ENCODE results near the gene S100A9.
"Not testable (repeated sequence)": the region's sequence is repeated elsewhere in the genome, so short reads cannot be mapped to it uniquely, and the experiment has no call there.

Gene S100A9

DNA sequence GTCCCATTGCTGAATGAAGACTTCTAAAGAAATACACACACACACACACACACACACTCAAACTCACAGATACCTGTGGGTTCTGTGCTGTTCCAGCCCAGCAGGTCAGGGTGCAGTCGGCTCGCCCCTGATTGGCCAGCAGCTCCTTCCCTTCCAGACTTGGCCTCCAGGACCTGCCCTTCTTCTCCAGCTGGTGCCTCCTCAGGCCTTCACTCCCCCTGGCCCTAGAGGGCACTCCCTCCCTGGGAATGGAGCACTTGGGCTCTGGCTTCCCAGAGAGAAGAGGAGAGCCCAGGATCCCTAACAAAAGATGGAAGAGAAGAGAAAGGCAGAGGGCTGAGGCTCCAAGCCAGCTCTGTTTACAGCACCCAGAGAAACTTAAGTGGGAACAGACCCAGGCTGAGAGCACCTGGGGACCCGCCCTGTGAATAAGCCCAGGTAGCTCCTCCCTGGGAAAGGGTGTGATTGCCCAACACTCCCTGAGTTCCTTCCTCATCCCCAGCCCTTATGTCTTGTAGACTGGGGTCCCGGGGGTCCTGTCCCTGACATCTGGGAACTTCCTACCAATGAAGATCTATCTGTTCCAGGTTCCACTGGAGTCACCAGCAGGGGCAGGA is 45.0 kb upstream of the S100A9 start, which contains the start of gene PGLYRP3:
TSS of gene PGLYRP3 (minus strand) at position 383 of the 617 bp plus-strand sequence. CDS start 2,287 bp downstream, outside the sequence.
- no peak within 1 kb of the TSS for H2AFZ ChIP-seq (ENCODE audit: low read depth, low read length)
- no peak within 1 kb of the TSS for H2BK5ac ChIP-seq (ENCODE audit: low read depth, low read length, poor library complexity, severe bottlenecking)
- no peaks in the 10 kb centered on the region for H3K79me1 ChIP-seq (replicated peaks; ENCODE audit: low read length, poor library complexity, severe bottlenecking)
- no peaks in the 10 kb centered on the region for H3K36me3 ChIP-seq (ENCODE audit: control insufficient read depth in 1 of 2, insufficient read depth in 2 of 2, low read depth in 1 of 2, low read length in 2 of 2)
- H2AK5ac ChIP-seq (ENCODE audit: low read length, severe bottlenecking), result no peak within 1 kb of the TSS
- H3K9ac ChIP-seq (ENCODE audit: low read length), result no peak within 1 kb of the TSS
- no peak within 1 kb of the TSS for H2BK120ac ChIP-seq (ENCODE audit: low read depth, low read length)
- no peaks in the 10 kb centered on the region for H3K4me1 ChIP-seq (ENCODE audit: control insufficient read depth, insufficient read depth, low read depth, low read length)
- H3K4me2 ChIP-seq (ENCODE audit: low read length, poor library complexity, severe bottlenecking), result no peak within 1 kb of the TSS
- H3K27me3 ChIP-seq (ENCODE audit: control insufficient read depth in 1 of 2, insufficient read depth in 1 of 2, low read length in 2 of 2), result peaks cover 0 to 8% of the 10 kb centered on the region in 2 experiments
- 49% methylated on average over 4 of the region's 4 CpGs for WGBS
- no peak within 1 kb of the TSS for H3K23ac ChIP-seq (ENCODE audit: low read length in 2 of 2)
- no peak within 1 kb of the TSS for H4K91ac ChIP-seq (ENCODE audit: low read length)
- no peak within 1 kb of the TSS for H4K8ac ChIP-seq (ENCODE audit: low read length)
- H3K4ac ChIP-seq (ENCODE audit: low read depth in 1 of 2, low read length in 2 of 2), result no peak within 1 kb of the TSS
- H3K9me3 ChIP-seq (ENCODE audit: control insufficient read depth, low read length), result no peaks in the 10 kb centered on the region
- H3K14ac ChIP-seq (ENCODE audit: low read length in 2 of 2), result no peak within 1 kb of the TSS
- H2BK12ac ChIP-seq (ENCODE audit: low read length in 2 of 2), result no peak within 1 kb of the TSS
- H3K18ac ChIP-seq (ENCODE audit: low read depth in 1 of 2, low read length in 2 of 2), result no peak within 1 kb of the TSS
- H2BK15ac ChIP-seq (ENCODE audit: low read depth, poor library complexity, severe bottlenecking), result no peak within 1 kb of the TSS
- H3K27ac ChIP-seq (ENCODE audit: low read length, poor library complexity, severe bottlenecking), result no peak within 1 kb of the TSS
- no peak for DNase-seq
- H3K4me3 ChIP-seq (ENCODE audit: insufficient read depth in 1 of 2, low read depth in 1 of 2, low read length in 2 of 2), result no peak within 1 kb of the TSS

DNA sequence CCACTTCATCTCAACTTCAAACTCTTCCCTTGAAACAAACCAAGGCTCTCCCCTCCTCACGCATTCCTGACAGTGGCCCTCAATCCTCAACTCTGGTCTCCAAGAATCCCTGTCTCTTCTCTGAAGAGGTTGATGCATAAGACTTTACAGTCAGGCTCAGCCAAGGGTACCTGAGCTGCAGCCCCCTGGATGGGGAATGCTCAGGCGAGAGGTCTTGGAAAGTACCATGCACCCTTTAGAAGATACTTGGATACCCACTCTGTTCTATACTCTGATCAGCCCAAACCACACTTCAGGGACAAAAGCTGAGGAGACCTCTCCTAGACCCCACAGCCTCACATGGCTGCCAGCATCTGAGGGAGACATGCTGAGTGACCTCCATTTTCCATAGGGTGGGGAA is 44.4 kb upstream of the S100A9 start:
- Histone ChIP-seq H2BK15ac (ENCODE audit: low read depth, poor library complexity, severe bottlenecking) (no peak overlapping the region), H3K23ac (ENCODE audit: low read length in 2 of 2) (no peak overlapping the region), H3K14ac (ENCODE audit: low read length in 2 of 2) (no peak overlapping the region), H3K36me3 (ENCODE audit: control insufficient read depth in 1 of 2, insufficient read depth in 2 of 2, low read depth in 1 of 2, low read length in 2 of 2) (no peaks in the 10 kb centered on the region), H3K4me2 (ENCODE audit: low read length, poor library complexity, severe bottlenecking) (no peak overlapping the region), H4K91ac (ENCODE audit: low read length) (no peak overlapping the region), H3K27ac (ENCODE audit: low read length, poor library complexity, severe bottlenecking) (no peak overlapping the region), H3K9me3 (ENCODE audit: control insufficient read depth, low read length) (no peaks in the 10 kb centered on the region), H2AK5ac (ENCODE audit: low read length, severe bottlenecking) (no peak overlapping the region), H2BK5ac (ENCODE audit: low read depth, low read length, poor library complexity, severe bottlenecking) (no peak overlapping the region), H3K27me3 (ENCODE audit: control insufficient read depth in 1 of 2, insufficient read depth in 1 of 2, low read length in 2 of 2) (peaks cover 0 to 8% of the 10 kb centered on the region in 2 experiments), H3K4ac (ENCODE audit: low read depth in 1 of 2, low read length in 2 of 2) (no peak overlapping the region), H2BK120ac (ENCODE audit: low read depth, low read length) (no peak overlapping the region), H2AFZ (ENCODE audit: low read depth, low read length) (no peak overlapping the region), H4K8ac (ENCODE audit: low read length) (no peak overlapping the region), H3K18ac (ENCODE audit: low read depth in 1 of 2, low read length in 2 of 2) (no peak overlapping the region), H2BK12ac (ENCODE audit: low read length in 2 of 2) (no peak overlapping the region), H3K9ac (ENCODE audit: low read length) (no peak overlapping the region), H3K4me3 (ENCODE audit: insufficient read depth in 1 of 2, low read depth in 1 of 2, low read length in 2 of 2) (no peak overlapping the region), H3K79me1 (replicated peaks; ENCODE audit: low read length, poor library complexity, severe bottlenecking) (no peaks in the 10 kb centered on the region), H3K4me1 (ENCODE audit: control insufficient read depth, insufficient read depth, low read depth, low read length) (no peaks in the 10 kb centered on the region)
- no peak for DNase-seq
- WGBS, result 69% methylated on average over 2 of the region's 2 CpGs

- H2AFZ ChIP-seq (ENCODE audit: low read depth, low read length); H4K8ac ChIP-seq (ENCODE audit: low read length); DNase-seq: not testable (repeated sequence)
These were observed 43.3 kb upstream of the S100A9 start for GRCh38 chr1:153314388-153314787.

GRCh38 chr1:153316013-153316412 is 41.6 kb upstream of the S100A9 start:
- H3K4me1 ChIP-seq (ENCODE audit: control insufficient read depth, insufficient read depth, low read depth, low read length); H3K9ac ChIP-seq (ENCODE audit: low read length); H3K79me1 ChIP-seq (replicated peaks; ENCODE audit: low read length, poor library complexity, severe bottlenecking); H2BK5ac ChIP-seq (ENCODE audit: low read depth, low read length, poor library complexity, severe bottlenecking); H2AFZ ChIP-seq (ENCODE audit: low read depth, low read length); H4K8ac ChIP-seq (ENCODE audit: low read length); H3K4me3 ChIP-seq (ENCODE audit: insufficient read depth in 1 of 2, low read depth in 1 of 2, low read length in 2 of 2); H3K14ac ChIP-seq (ENCODE audit: low read length in 2 of 2); H3K9me3 ChIP-seq (ENCODE audit: control insufficient read depth, low read length); H2BK120ac ChIP-seq (ENCODE audit: low read depth, low read length); H3K27me3 ChIP-seq (ENCODE audit: control insufficient read depth in 1 of 2, insufficient read depth in 1 of 2, low read length in 2 of 2); H2AK5ac ChIP-seq (ENCODE audit: low read length, severe bottlenecking); H3K18ac ChIP-seq (ENCODE audit: low read depth in 1 of 2, low read length in 2 of 2); DNase-seq; H3K4ac ChIP-seq (ENCODE audit: low read depth in 1 of 2, low read length in 2 of 2); H3K23ac ChIP-seq (ENCODE audit: low read length in 2 of 2); H3K4me2 ChIP-seq (ENCODE audit: low read length, poor library complexity, severe bottlenecking); H3K36me3 ChIP-seq (ENCODE audit: control insufficient read depth in 1 of 2, insufficient read depth in 2 of 2, low read depth in 1 of 2, low read length in 2 of 2); H3K27ac ChIP-seq (ENCODE audit: low read length, poor library complexity, severe bottlenecking); H2BK15ac ChIP-seq (ENCODE audit: low read depth, poor library complexity, severe bottlenecking); H2BK12ac ChIP-seq (ENCODE audit: low read length in 2 of 2); H4K91ac ChIP-seq (ENCODE audit: low read length): not testable (repeated sequence)

More at GRCh38 chr1:153314388-153314787, 43.3 kb upstream of the S100A9 start:
- H2AK5ac ChIP-seq (ENCODE audit: low read length, severe bottlenecking); H3K4ac ChIP-seq (ENCODE audit: low read depth in 1 of 2, low read length in 2 of 2); H3K14ac ChIP-seq (ENCODE audit: low read length in 2 of 2); H3K4me3 ChIP-seq (ENCODE audit: insufficient read depth in 1 of 2, low read depth in 1 of 2, low read length in 2 of 2); H3K4me2 ChIP-seq (ENCODE audit: low read length, poor library complexity, severe bottlenecking); H3K79me1 ChIP-seq (replicated peaks; ENCODE audit: low read length, poor library complexity, severe bottlenecking); H2BK5ac ChIP-seq (ENCODE audit: low read depth, low read length, poor library complexity, severe bottlenecking); H3K4me1 ChIP-seq (ENCODE audit: control insufficient read depth, insufficient read depth, low read depth, low read length); H3K23ac ChIP-seq (ENCODE audit: low read length in 2 of 2); H2BK120ac ChIP-seq (ENCODE audit: low read depth, low read length); H2BK12ac ChIP-seq (ENCODE audit: low read length in 2 of 2); H3K9ac ChIP-seq (ENCODE audit: low read length); H2BK15ac ChIP-seq (ENCODE audit: low read depth, poor library complexity, severe bottlenecking); H3K27me3 ChIP-seq (ENCODE audit: control insufficient read depth in 1 of 2, insufficient read depth in 1 of 2, low read length in 2 of 2); H3K27ac ChIP-seq (ENCODE audit: low read length, poor library complexity, severe bottlenecking); H3K36me3 ChIP-seq (ENCODE audit: control insufficient read depth in 1 of 2, insufficient read depth in 2 of 2, low read depth in 1 of 2, low read length in 2 of 2); H3K18ac ChIP-seq (ENCODE audit: low read depth in 1 of 2, low read length in 2 of 2); H4K91ac ChIP-seq (ENCODE audit: low read length); H3K9me3 ChIP-seq (ENCODE audit: control insufficient read depth, low read length): not testable (repeated sequence)
